Hepatic stellate cell (primary cell): ENCODE results near the gene SLC45A3.

Experiments
- DNase-seq: peaks from one replicate; pipeline ENCODE4 v3.0.0; 2011; ENCODE audit warnings: low spot score

The SLC45A3 gene

DNA sequence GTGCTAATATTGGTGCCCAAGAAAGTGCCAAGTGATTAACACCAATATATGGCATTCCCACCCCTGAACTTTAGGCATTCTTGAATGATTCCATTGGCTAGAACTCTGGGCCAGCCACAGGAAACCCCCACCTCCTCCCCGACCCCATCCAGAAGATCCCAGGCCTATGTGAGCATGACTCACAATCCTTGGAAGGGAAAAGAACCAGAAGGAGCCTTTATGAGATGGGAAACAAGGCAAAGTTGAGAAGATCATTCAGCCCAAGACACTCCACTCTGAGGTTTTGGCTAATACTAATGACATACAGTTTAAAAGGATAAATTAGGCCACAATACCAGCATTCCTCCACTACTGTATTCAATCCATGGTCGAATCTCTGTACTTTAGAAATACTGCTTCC, 70.3 kb downstream of the SLC45A3 start:
- no peak for DNase-seq
